T-helper 1 cell treated with Interleukin-12 subunit alpha and Interleukin-12 subunit beta and Interleukin-4 antibody, amounts not matched to agents 30 ng/mL and 1 ng/mL, for 36 hours (primary cell): ENCODE data around the gene TIAM2. TPM values are rescaled to one million over a fixed set of nuclear protein-coding genes. Genes with fewer than 3 reads are reported as not detected.

ENCODE experiments used
- intact Hi-C: fragments of 100-400 bp; cut with micrococcal nuclease; formaldehyde crosslinking; loops from one replicate; pipeline ENCODE4 v1.15.1; 2024
- total RNA-seq: library from RNA; stranded (reverse); gene quantifications from 2 replicates; pipeline ENCODE4 v1.2.3, GENCODE V29; 2022

Gene TIAM2
- total RNA-seq, 1 donor from 2014 or later, result 7.6 TPM

DNA sequence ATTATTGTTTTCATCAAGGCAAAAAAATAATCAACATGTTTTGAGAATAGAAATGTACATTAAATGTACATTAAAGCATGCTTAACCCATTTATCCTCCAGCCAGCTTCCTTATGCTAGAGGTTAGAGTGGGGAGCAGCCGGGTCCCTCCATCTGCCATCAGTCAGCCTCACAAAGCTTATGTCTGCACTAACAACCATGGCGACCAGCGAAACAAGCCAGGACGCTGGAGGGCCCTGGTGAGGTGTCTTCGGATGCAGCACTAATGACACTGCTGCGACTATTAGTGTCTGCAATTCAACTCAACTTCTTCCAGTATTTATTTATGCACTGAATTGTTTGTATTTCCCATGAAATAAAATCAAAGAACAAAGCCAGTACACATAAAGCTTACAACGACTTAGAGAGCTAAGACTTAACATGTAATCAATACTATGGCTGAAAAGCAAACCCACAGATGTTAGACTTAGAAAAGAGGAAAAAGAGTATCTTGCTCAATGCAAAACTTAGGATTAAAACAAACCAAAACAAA lies 275.5 kb downstream of the TIAM2 start:
- intact Hi-C loops, result no loop called here

DNA sequence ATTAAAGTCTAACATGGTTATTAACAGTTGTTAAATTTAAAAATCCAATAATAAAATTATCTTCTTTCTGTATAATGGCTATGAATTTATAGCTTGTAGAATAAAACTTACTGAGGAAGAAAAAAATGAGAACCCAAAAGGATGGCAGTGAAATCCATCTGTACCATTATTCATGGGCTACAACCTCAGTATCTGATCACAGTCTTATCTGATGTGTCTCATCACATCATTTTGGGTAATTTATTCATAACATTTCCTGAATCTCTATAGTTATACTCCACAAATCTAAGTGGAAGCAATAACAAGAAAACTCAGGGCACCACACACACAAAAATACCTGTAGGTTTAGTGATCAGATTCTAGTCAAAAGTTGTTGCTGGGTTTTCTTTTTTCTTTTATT lies 276.0 kb downstream of the TIAM2 start:
- intact Hi-C loops, result no loop called here

- intact Hi-C loops, result no loop called here
These were observed 277.5 kb downstream of the TIAM2 start for GRCh38 chr6:155272353-155273232.

DNA sequence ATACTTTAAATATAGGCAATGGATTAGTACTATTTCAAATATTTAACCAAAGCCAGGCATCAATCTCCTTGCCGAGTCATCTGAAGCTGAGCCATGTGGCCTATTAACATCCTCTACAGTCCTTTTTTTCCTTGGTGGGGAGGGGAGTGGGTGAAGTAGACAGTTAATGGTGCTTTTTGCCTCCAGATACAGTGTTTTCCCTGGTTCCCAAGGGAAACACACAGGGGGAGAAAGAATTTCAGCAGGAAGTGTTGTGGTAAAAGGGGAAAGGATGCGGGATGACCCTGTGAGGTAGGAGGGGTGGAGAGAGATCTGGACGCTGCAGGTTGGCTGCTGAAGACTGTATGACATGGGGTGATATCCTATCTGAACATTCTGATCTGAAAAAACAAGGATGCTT lies 278.3 kb downstream of the TIAM2 start:
- intact Hi-C loops, result no loop called here

DNA sequence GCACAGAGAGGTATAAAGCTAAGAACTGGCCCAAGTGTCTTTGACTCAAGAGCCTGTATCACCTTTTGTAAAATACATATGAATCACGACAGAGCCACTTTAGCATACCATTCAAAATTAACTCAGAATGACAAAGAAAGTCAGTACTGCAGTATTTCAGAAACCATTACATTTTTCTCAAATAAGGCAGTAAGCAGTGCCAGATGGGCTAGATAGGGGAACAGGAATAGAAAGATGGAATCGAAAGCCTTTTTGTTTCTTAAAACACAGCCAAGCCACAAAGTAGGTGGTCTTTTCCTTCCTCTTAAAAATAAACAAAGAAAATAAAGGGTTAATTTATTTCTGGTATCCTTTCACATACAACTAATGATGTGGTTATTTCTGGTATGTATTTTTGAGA lies 279.0 kb downstream of the TIAM2 start:
- intact Hi-C loops, result loop anchor here (1.0 kb wide), 1 partner anchor 40 kb away; no protein-coding TSS in a partner anchor

GRCh38 chr6:155274533-155274932 lies 279.4 kb downstream of the TIAM2 start:
- intact Hi-C loops, result loop anchor here (1.0 kb wide), 1 partner anchor 40 kb away; no protein-coding TSS in a partner anchor

- intact Hi-C loops, result no loop called here
These were observed 280.8 kb downstream of the TIAM2 start for GRCh38 chr6:155275808-155276480.

- intact Hi-C loops, result no loop called here
These were observed 281.5 kb downstream of the TIAM2 start for GRCh38 chr6:155276638-155277037.

GRCh38 chr6:155278319-155279049 lies 283.4 kb downstream of the TIAM2 start:
- intact Hi-C loops, result no loop called here

GRCh38 chr6:155284775-155285174 lies 289.7 kb downstream of the TIAM2 start:
- intact Hi-C loops, result no loop called here

DNA sequence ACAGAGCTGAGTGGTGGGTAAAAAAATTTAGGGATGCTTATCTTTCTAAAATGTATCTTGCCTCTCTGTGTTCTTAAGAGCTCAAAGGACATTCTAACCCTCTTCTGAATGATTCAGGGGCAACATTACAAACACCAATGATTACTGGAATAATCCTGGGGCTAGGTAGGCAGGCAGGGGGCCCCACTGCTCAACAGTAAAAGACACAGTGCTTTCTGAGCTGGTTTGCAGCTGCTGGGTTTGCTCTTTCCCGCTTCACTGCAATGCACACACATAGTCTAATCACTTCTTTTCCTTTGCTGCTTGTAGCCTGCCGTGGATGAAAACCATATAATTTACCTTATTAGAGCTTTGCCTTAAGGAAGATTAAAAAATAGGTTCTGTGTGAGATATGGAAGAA lies 292.6 kb downstream of the TIAM2 start:
- intact Hi-C loops, result no loop called here

- intact Hi-C loops, result no loop called here
These were observed 295.4 kb downstream of the TIAM2 start for GRCh38 chr6:155290491-155290890.

- intact Hi-C loops, result no loop called here
These were observed 296.2 kb downstream of the TIAM2 start for GRCh38 chr6:155291291-155291690.

DNA sequence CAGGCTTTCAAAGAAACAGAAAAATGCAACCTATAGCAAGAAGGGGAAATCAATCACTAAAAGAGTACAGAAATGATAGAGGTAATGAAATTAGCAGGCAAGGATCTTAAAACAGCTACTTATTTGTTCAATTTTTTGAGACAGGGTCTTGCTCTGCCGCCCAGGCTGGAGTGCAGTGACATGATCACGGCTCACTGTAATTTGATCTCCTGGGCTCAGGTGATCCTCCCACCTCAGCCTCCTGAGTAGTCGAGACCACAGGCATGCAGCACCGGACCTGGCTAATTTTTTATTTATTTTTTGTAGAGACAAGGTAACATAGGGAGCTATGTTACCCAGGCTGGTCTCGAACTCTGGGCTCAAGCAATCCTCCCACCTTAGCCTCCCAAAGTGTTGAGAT lies 297.6 kb downstream of the TIAM2 start:
- intact Hi-C loops, result no loop called here

GRCh38 chr6:155297669-155298068 lies 302.6 kb downstream of the TIAM2 start:
- intact Hi-C loops, result no loop called here

DNA sequence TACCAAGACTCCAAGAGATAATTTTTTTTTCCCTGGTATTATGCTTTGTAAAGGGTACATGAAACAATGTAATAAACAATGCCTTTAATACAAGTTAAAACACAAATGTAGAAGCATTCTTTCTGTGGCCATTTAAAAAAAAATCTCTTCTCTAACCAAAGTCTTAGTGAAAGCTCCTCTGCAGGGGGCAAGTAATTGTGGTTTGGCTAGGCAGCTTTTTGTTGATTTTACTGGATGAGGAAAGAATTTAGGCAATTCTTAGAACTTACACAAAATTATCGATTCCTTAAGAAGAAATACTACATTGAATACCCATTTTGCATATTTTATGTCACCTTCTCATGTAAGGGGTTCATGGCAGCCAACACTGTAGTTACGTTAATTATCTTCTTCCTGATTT lies 306.8 kb downstream of the TIAM2 start:
- intact Hi-C loops, result no loop called here

GRCh38 chr6:155303361-155303870 lies 308.3 kb downstream of the TIAM2 start:
- intact Hi-C loops, result no loop called here

- intact Hi-C loops, result loop anchor here (1.0 kb wide), 1 partner anchor 7 kb away; the partner anchor contains the start of gene TFB1M
These were observed 311.8 kb downstream of the TIAM2 start for GRCh38 chr6:155306958-155307357.
